NCI-H510A (cell line): Measurements from ENCODE around the gene GYG2.
"Not testable (repeated sequence)": the region's sequence is repeated elsewhere in the genome, so short reads cannot be mapped to it uniquely, and the experiment has no call there.

Source experiments
- DNase-seq: peaks from one replicate; lab custom pipeline; 2025; lab: John Stamatoyannopoulos, UW

GYG2 gene

DNA sequence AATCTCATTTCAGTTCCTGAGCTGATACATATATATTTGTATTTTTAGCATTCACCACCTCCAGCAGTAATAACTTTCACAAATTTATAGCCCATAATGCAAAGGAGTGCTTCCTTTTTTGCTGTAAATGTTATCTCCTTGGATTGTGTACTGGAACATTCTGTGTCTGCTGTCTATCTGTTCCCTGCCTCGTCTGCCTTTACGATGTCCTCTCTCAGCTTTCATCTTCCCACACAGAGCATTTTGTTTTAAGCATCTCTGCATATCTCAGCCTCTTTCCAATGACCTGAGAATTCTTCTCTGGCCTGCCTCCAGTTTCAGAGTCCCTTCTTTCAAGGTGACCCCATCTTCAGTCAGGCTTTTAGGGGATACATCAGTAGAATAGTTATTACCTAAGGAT is 43.1 kb downstream of the GYG2 start:
- DNase-seq = no peak

DNA sequence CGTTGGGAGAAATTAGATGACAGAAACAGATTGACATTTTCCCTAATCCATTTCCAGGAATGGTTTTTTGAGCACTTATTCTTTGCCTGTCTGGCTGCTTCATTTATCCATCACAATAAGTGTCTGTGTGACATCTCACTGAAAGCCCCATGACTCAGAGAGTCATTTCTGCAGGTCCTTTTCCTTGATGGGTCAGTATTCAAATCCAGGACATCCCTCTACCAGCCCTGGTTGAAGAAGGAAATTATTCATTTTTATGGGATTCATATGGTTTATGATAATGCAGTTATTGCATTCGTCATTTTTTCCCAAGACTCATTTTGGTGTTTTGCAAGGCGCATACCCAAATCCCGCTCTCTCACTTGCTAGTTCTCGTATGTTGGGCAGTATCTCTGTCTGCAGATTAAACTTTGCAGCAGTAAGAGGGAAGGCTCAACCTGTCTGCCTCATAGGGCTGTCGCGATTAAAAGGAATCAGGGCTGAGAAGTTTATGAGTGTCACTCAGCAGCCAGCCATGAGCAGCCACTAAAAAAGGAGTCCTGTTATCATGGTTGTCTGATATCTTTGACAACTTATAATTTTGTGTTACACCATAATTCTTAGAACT is 44.0 kb downstream of the GYG2 start:
- DNase-seq = no peak

DNA sequence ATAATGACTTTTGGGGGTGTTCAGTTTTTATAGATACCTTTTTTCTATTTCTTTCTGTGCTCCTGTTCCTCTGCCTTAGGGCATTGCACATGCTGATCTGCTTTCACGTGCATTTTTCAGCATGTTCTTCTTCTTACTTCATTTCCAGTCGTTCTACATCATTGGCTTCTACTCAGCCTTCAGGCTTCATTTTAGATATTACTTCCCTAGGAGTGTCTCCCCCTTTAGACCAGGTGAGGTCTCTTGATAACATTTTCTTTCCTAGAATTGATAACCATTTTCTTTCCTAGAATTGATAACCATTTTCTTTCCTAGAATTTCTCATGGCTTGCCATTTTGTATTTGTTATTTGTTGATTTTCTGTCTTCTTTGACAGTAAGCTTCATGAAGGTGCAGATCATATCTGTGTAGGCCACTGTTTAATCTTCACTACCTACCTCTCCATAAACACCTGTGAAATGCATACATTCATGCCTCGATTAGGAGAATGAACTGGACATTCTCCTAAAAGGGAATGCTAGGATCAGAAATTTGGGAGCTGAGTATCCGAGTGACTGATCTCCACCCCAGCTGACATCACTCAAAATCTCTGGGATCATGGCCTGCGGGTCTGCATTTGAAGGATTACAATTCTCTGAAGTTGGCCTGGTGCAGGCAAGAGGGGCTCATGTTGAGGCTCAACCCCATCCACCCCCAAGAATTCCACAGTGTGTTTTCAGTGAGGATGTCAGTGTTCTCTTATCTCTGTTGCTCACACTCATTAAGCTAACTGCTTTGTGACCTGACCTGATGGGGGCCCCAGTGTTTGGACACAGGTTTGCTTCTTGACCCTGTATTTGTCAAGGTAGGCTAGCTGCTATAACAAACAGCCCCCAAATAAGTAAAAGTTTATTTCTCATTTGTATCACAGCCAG is 45.7 kb downstream of the GYG2 start:
- no peak for DNase-seq

DNA sequence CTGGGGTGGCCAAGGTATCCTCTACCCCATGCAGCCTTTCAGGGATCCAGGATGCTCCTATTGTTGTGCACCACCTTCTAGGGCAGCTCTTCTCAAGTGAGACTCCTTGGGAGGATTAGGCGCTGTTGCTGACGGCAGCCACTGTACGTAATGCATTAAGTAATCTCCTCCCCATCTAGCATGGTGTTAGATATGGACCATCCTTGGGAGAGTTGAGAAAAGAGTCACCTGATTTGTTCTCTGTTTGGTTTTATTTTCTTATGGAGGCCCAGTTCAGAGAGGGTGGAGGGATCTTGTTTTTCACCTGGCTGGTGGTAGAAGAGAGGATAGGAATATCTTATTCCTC is 46.4 kb downstream of the GYG2 start:
- no peak for DNase-seq

DNA sequence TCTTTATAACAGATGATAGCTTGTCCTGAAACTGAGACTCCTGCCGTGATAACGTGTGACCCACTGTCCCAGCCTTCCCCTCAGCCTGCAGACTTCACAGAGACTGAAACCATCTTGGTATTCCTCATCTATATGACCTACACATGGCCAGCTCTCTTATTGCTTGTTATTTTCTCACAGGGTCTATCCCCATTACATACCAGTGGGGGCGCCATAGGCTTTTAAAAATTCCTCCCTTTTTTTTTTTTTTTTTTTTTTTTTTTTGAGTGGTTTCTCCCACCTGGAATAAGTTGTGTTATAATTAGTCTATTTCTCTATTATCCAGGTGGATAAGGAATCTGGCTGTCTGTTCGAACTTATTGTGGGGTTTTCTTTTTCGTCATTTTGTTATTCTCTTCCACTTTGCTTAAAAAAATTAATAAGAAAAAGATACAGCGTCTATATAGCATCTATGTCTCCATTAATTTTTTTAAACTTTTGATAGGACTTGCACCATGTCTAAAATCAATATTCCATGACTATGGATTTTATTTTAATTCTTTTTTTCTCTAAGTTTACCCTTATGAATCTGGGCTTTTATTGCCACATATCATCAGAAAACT is 47.2 kb downstream of the GYG2 start:
- no peak for DNase-seq

DNA sequence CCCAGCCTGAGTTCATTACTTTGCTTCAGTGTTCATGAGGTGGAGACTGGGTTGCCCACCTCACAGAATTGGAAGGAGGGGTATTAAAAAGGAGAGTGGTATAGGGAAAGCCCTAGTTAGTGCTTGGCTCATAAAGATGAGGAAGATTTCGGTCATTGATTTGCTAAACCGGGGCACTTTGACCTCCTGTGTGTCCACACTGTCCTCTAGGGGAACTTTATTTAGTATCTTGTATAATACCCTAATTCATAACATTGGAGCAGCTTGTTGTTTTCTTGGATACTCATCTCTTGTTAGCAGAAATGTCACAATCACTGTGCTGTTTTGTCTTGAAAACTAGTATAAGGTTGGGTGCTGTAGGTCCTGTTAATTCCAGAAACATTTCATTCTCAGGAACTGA is 49.8 kb downstream of the GYG2 start:
- DNase-seq = no peak

DNA sequence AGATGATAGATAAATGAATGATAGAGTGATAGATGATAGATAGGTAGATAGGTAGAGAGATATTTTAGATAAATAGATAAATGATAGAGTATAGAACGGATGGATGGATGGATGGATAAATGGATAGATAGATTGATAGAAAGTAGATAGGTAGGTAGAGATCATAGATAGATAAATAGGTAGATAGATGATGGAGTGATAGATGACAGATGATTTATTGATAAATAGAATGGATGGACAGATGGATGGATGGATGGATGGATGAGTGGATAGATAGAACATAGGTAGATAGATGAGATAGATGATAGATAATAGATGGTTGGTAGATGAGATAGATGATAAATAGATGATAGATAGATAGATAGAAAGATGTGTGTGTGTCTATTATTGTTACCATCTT is 50.9 kb downstream of the GYG2 start:
- DNase-seq = no peak

DNA sequence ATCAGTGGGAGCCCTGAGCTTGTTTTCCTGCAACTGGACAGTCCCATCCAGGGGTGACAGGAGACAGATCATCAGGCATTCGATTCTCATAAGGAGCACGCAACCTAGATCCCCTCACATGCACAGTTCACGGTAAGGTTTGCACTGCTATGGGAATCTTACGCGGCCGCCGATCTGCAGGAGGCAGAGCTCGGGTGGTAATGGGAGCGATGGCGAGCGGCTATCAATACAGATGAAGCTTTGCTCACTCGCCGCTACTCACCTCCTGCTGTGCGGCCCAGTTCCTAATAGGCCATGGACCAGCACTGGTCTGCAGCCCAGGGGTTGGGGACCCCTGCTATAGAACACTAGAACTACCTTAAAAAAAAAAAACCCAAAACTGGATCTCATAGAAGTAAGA is 55.0 kb downstream of the GYG2 start:
- no peak for DNase-seq

DNA sequence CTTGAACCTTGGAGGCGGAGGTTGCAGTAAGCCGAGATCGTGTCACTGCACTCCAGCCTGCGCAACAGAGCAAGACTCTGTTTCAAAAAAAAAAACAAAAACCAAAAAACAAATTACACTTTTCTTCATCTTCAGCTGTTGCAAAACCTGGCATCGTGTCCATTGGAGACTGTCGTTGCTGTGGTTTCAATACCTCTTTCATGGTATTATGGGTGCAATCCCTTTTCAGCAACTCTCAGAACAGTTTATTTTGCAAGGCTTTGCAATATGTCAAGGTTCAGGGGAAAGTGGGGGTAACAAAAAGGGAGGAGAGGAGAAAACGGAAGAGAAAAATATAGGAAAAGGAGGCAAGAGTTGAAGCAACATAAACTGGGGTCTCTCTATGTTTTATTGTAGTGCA is 59.6 kb downstream of the GYG2 start:
- DNase-seq = no peak

DNA sequence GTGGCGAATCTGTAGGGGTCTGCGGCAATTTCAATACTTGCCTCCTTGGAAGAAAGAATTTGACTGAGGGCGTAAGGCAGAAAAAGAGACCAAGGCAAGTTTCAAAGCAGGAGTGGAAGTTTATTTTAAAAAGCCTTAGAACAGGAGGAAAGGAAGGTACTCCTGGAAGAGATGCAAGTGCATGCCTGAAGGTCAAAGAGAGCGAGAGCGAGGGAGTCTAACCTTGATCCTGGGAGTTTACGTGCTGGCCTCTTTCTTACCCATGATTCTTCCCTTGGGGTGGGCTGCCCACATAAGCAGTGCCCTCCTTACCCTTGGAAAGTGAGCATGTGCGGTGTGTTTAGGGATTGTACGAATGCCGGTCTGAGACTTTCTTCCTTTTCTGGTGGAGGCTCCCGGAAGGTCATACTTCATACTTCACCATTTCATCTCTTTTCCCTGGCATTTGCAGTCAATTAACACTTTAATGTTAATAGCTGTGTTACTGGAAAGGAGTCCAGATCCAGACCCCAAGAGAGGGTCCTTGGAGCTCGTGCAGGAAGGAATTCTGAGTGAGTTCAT is 60.4 kb downstream of the GYG2 start:
- DNase-seq = no peak

DNA sequence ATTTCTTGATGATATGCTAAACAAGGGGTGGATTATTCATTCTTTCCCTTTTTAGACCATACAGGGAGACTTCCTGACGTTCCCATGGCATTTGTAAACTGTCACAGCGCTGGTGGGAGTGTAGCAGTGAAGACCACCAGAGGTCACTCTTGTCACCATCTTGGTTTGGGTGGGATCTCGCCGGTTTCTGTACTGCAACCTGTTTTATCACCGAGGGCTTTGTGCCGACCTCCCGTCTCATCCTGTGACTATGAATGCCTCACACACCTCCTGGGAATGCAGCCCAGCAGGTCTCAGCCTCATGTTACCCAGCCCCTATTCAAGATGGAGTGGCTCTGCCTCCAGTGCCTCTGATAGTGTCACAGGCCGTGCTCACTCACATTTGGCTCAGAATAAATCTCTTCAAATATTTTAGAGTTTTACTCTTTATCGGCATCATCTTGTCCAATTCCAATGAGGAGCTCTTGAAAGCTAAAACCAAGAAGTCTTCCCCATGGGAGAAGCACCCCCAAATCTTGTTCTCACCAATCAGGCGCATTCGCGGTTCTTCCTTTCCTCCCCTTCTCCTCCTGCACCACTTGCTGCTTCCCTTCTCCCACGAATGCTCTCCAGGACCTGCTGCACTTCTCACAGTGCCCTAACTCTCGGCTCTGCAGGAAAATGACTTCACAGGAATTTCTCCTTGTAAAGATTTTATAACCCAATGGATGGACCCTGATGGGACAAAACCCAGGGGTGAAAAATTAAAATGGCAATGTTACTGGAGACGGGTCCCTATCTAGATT is 61.2 kb downstream of the GYG2 start:
- DNase-seq = not testable (repeated sequence)

DNA sequence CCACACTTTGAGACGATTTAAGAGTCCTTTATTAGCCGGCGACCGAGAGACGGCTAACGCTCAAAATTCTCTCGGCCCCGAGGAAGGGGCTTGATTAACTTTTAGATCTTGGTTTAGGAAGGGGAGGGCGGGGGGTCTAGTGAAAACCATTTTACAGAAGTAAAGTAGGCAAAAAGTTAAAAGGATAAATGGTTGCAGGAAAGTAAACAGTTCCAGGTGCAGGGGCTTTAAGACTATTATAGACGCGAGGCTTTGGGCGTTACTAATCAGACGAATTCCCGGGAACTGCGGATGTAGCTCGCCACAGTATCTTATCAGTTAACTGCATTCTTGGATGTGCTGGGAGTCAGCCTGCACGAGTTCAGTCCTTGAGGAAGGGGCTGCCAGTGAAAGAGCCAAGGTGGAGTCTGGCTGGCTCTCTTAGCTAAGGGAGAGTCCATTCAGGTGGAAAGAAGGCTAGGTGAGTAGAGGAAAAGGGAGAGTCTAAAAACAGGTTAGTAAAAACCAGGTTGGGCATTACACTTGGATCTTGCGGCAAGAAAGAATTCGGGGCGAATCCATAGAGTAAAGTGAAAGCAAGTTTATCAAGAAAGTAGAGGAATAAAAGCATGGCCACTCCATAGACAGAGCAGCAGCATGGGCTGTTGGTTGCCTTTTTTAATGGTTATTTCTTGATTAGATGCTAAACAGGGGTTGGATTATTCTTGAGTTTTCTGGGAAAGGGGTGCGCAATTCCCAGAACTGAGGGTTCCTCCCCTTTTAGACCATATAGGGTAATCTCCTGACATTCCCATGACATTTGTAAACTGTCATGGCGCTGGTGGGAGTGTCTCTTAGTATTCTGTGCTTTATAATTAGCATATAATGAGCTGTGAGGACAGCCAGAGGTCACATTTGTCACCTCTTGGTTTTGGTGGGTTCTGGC is 62.1 kb downstream of the GYG2 start:
- not testable (repeated sequence) for DNase-seq

DNA sequence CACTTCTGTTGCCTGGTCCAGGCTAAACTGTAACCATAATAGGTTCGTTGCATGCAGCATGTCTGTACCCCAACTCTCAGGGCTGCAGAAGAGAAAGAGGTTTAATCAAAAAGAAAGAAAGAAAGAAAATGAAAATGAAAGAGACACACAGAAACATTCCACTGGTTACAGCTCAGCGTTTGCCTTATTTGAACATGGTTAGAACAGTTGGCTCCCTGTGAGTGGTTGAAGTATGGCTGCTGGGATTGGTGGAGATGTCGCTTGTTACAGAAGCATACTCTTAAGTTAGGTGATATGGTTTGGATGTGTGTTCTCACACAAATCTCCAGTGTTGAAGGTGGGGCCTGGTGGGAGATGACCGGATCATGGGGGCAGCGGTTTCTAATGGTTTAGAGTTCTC is 64.1 kb downstream of the GYG2 start:
- no peak for DNase-seq

DNA sequence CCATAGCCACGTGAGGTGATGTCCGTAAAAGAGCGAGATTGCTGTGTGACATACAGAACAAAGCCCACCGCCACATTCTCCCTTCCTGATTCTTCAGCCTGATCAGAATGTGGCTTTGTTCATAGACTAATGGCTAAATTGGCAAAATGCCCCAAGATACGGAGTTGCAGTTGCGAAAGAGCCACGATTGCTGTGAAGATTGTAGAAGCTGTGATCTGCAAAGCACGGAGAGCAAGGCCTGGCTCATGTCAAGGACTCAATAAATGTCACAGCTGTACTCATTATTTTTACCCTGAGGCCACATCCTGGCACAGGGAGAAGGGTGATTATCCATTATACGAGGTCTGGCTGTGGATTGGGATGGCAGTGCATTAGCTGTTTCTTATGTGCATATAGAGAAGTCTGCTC is 66.2 kb downstream of the GYG2 start:
- no peak for DNase-seq

DNA sequence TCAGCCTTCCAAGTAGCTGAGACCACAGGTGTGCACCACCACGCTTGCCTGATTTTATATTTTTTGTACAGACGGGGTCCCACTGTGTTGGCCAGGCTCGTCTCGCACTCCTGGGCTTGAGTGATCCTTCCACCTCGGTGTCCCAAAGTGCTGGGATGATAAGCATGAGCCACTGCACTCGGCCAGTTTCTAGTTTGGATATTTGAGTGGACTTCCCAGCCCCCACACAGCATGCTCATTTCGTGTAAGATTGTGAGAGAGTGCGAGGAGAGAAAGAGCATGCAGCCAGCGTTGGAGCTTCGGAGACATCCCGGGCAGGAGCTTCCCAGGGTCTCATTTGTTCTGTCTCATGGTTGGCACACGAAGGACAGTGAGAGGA is 68.6 kb downstream of the GYG2 start:
- no peak for DNase-seq

DNA sequence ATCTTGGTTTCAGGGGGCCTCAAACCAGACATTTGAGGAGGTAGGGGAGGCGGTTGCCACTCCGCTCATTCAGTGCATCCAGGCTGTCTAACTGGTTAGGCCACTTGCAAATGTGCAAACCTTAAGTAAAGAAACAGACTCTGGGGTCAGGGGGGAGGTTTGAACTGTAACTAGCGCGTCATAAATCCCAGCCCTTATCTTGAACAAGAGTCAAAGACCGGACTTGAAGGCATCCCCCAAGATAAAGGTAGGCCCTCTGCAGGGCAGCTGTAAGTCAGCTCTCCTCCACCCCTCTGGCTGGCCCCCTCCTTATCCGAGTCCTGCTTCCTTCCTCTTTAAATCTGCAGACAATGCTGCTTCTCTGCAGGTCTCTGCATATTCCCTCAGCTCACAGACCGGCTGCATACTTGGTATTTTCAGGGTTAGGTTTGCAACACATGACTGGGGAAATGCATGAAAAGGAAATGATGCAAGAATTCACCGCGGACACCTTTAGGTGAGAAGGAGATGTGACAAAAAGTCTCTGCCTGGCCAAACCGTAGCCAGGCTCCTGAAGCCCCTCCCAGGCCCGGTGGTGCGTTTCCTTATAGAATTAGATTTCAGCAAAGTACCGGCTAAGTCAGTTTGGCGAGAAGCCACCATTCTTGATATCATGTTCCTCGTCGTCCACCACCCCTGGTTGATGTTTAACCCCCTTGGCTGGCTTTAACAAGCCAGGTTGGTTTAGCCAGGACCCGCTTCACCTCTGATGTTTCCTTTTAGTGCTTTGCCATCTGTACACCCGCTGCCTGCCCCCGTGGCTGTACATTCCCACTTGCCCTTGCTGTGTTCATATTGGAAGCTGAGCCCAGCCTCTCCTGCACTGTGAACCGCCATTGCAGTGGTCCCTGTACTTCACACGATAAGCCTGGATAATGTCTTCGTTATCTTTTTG is 69.2 kb downstream of the GYG2 start:
- DNase-seq = peak; percentile 50

DNA sequence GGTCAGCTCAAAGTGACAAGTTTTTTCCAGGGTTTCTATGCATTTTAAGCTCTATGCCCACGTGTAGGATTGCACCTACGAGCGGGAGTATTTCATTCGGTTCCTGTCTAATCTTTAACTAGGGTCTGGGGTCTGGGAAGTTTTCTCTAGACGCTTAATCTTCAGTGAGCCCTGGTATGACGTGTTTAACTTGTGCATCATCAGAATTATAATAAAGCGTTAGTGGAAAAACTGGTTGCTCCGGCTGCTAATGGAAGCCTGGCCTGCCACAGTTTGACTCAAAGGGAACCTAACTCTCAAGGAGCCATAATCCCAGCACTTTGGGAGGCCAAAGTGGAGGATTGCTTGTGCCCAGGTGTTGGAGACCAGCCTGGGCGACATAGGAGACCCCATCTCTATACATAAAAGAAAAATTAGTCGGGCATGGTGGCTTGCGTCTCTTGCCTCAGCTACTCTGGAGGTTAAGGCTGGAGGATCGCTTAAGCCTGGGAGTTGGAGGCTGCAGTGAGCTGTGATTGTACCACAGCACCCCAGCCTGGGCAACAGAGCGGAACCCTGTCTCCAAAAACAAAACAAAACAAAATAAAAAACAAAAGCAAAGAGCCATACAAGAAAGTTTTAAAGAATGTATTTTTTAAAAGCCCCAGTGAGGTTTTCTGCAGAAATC is 70.2 kb downstream of the GYG2 start:
- DNase-seq = peak; percentile 26

DNA sequence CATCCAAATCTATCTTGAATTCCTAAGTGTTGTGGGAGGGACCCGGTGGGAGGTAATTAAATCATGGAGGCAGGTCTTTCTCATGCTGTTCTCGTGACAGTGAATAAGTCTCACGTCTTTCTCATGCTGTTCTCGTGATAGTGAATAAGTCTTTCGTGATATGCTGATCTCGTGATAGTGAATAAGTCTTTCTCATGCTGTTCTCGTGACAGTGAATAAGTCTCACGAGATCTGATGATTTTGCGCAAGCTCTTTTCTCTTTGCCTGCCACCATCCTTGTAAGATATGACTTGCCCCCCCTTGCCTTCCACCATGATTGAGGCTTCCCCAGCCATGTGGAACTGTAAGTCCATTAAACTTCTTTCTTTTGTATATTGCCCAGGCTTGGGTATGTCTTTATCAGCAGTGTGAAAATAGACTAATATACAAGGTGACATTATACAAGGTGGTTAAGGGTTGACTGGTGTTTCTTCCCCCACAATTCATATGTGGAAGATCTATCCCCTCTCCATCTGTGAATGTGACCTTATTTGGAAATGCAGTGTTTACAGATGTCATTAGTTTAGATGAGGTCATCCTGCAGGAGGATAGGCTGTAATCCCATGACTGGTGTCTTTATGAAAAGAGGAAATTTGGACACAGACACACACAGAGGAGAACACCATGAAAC is 72.8 kb downstream of the GYG2 start:
- no peak for DNase-seq

DNA sequence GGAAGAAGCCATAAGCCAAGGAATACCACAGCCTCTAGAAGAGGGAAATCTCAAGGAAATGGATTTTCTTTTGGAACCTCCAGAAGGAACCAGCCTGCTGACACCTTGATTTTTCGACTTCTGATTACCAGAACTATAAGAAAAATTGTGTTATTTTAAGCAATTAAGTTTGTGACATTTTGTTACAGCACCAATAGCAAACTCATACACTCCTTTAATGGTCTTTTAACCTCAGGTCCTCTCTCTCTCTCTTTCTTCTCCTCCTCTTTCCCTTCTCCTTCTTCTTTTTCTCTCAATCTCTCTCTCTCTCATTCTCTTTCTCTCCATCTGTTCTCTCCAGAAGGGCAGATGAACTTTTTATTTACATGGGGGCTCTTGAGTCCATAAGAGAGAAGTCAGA is 74.1 kb downstream of the GYG2 start:
- no peak for DNase-seq
